ENCODE results near the gene NOS2. TPM values are rescaled to one million over a fixed set of nuclear protein-coding genes. Genes with fewer than 3 reads are reported as not detected.
"Not testable (repeated sequence)": the region's sequence is repeated elsewhere in the genome, so short reads cannot be mapped to it uniquely, and the experiment has no call there.

Gene NOS2
- total RNA-seq, 1 donor from 2014 or later, result 0.09 TPM

DNA sequence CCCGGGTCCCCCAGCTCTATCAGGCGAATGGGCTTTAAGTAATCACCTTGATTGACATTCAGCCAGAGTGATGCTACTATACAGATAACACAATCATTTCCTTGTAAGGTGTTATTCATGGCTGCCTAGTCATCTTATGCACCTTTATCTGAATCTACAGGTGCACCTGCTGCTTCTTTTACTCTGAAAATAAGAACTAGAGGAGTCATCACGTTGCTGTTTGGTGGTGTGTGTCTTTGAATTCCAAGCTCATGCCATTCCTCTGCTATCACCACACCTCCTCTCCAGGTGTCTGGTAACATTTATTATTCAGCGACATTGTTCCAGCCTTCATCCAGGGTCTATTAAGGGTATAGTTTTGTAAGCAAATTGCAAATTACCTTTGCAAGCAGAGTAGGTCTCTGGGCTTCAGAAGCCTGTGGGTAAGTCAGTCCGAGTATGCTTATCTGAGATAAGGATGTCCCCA is 51.9 kb downstream of the NOS2 start:
- H4K20me1 ChIP-seq (ENCODE audit: insufficient read depth, low read length), result no peaks in the 10 kb centered on the region
- no peak overlapping the region for H3K4me3 Mint-ChIP-seq (ENCODE audit: unreplicated experiment)
- peaks cover 8% of the 10 kb centered on the region for H3K27me3 Mint-ChIP-seq (ENCODE audit: low read depth, unreplicated experiment)
- no peaks in the 10 kb centered on the region for H3K4me1 Mint-ChIP-seq (ENCODE audit: low read depth, unreplicated experiment)
- no peak overlapping the region for H3K27ac Mint-ChIP-seq (ENCODE audit: unreplicated experiment)
- H3K27ac ChIP-seq (ENCODE audit: low read depth, low read length), result no peak overlapping the region
- no peak overlapping the region for H3K9ac ChIP-seq (ENCODE audit: low read length)
- FAIRE-seq (no peak), DNase-seq (ENCODE audit: low read depth) (no peak)
- peaks cover 2% of the 10 kb centered on the region for H3K9me3 Mint-ChIP-seq (ENCODE audit: unreplicated experiment)
- no peaks in the 10 kb centered on the region for H3K79me2 ChIP-seq (ENCODE audit: insufficient read depth, low read length)
- no peak overlapping the region for H3K4me3 ChIP-seq (ENCODE audit: insufficient read depth, low read depth, low read length)
- H2AFZ ChIP-seq (ENCODE audit: low read depth, low read length), result no peak overlapping the region
- no peak for TF ChIP-seq EZH2 (IDR thresholded peaks at IDR 0.05; ENCODE audit: insufficient read depth, low read length)
- TF ChIP-seq, protein P1, sequence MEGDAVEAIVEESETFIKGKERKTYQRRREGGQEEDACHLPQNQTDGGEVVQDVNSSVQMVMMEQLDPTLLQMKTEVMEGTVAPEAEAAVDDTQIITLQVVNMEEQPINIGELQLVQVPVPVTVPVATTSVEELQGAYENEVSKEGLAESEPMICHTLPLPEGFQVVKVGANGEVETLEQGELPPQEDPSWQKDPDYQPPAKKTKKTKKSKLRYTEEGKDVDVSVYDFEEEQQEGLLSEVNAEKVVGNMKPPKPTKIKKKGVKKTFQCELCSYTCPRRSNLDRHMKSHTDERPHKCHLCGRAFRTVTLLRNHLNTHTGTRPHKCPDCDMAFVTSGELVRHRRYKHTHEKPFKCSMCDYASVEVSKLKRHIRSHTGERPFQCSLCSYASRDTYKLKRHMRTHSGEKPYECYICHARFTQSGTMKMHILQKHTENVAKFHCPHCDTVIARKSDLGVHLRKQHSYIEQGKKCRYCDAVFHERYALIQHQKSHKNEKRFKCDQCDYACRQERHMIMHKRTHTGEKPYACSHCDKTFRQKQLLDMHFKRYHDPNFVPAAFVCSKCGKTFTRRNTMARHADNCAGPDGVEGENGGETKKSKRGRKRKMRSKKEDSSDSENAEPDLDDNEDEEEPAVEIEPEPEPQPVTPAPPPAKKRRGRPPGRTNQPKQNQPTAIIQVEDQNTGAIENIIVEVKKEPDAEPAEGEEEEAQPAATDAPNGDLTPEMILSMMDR (IDR thresholded peaks at IDR 0.05; ENCODE audit: insufficient read depth, low read depth, low read length), result no peak
- H3K4me2 ChIP-seq (ENCODE audit: low read length), result no peak overlapping the region
- no peaks in the 10 kb centered on the region for H3K27me3 ChIP-seq (ENCODE audit: insufficient read depth, low read length)
- H3K9me3 ChIP-seq (ENCODE audit: insufficient read depth, low read depth, low read length), result no peaks in the 10 kb centered on the region
- H3K36me3 ChIP-seq (ENCODE audit: insufficient read depth, low read length), result no peaks in the 10 kb centered on the region
- H3K36me3 Mint-ChIP-seq (ENCODE audit: low read depth, unreplicated experiment), result no peaks in the 10 kb centered on the region
- no peaks in the 10 kb centered on the region for H3K4me1 ChIP-seq (ENCODE audit: insufficient read depth, low read length)

DNA sequence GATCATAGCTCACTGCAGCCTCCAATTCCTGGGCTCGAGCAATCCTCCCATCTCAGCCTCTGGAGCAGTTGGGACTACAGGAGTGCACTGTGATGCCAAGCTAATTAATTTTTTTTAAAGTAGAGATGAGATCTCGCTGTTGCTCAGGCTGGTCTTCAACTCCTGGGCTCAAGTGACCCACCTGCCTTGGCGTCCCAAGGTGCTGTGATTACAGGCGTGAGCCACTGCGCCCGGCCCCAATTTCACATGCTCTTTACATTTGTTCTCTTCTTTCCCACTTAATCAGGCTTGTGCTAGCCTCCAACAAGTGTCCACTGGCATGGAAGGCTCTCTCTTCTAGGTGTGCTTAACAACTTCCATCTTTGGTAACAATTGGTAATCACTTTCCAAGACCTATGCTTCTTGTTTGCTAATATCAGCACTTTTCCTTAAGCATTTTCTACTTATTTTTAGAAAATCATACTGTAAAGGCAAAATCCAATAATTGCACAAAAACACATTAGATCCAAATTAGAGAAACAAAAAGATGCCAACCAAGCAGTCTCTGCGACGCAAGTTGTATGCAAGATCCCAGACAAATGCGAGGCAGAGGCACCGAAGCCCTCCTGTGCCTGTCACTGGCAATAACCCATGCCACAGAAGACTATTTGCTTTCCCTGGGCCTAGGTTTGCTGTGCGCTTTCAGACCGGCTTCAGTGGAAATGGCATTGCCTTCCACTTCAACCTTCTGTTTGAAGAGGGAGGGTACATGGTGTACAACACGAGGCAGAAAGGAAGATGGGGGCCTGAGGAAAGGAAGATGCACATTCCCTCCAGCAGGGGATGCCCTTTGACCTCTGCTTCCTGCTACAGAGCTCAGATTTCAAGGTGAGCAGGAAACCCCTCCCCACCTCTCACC is 52.6 kb downstream of the NOS2 start:
- no peaks in the 10 kb centered on the region for H3K36me3 ChIP-seq (ENCODE audit: insufficient read depth, low read length)
- no peak overlapping the region for H3K27ac ChIP-seq (ENCODE audit: low read depth, low read length)
- H3K4me1 ChIP-seq (ENCODE audit: insufficient read depth, low read length), result no peaks in the 10 kb centered on the region
- H4K20me1 ChIP-seq (ENCODE audit: insufficient read depth, low read length), result no peaks in the 10 kb centered on the region
- no peak overlapping the region for H3K9ac ChIP-seq (ENCODE audit: low read length)
- Mint-ChIP-seq H3K4me3 (ENCODE audit: unreplicated experiment) (no peak overlapping the region), H3K4me1 (ENCODE audit: low read depth, unreplicated experiment) (no peaks in the 10 kb centered on the region), H3K27ac (ENCODE audit: unreplicated experiment) (no peak overlapping the region), H3K27me3 (ENCODE audit: low read depth, unreplicated experiment) (peaks cover 6% of the 10 kb centered on the region), H3K9me3 (ENCODE audit: unreplicated experiment) (peaks cover 2% of the 10 kb centered on the region), H3K36me3 (ENCODE audit: low read depth, unreplicated experiment) (no peaks in the 10 kb centered on the region)
- no peak for TF ChIP-seq EZH2 (IDR thresholded peaks at IDR 0.05; ENCODE audit: insufficient read depth, low read length)
- TF ChIP-seq, protein P1 (IDR thresholded peaks at IDR 0.05; ENCODE audit: insufficient read depth, low read depth, low read length), result no peak
- H3K4me2 ChIP-seq (ENCODE audit: low read length), result no peak overlapping the region
- FAIRE-seq (no peak), DNase-seq (ENCODE audit: low read depth) (no peak)
- H3K4me3 ChIP-seq (ENCODE audit: insufficient read depth, low read depth, low read length), result no peak overlapping the region
- H3K79me2 ChIP-seq (ENCODE audit: insufficient read depth, low read length), result no peaks in the 10 kb centered on the region
- H3K9me3 ChIP-seq (ENCODE audit: insufficient read depth, low read depth, low read length), result no peaks in the 10 kb centered on the region
- no peaks in the 10 kb centered on the region for H3K27me3 ChIP-seq (ENCODE audit: insufficient read depth, low read length)
- no peak overlapping the region for H2AFZ ChIP-seq (ENCODE audit: low read depth, low read length)

DNA sequence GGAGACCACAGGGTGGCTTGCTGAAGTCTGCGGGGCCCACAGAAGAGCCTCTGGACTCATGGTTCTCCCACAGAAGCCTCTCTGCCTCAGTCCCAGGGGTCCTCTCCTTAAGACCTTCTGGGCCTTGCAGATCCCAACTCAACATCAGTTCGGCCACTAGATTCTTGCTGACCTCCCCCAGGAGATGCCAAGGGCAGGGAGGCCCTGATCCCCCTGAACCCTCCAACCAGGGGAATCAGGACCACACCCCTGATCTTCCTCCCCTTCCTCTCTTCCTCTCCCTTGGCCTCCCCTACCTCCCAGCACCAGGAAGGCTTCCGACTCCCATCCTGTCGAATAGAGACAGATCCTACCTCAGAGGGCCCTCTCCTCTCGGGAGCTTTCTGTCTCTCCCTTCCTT is 53.4 kb downstream of the NOS2 start:
- Histone ChIP-seq H3K4me3 (ENCODE audit: insufficient read depth, low read depth, low read length) (no peak overlapping the region), H4K20me1 (ENCODE audit: insufficient read depth, low read length) (no peaks in the 10 kb centered on the region), H3K9me3 (ENCODE audit: insufficient read depth, low read depth, low read length) (no peaks in the 10 kb centered on the region), H3K36me3 (ENCODE audit: insufficient read depth, low read length) (no peaks in the 10 kb centered on the region), H3K9ac (ENCODE audit: low read length) (no peak overlapping the region), H3K4me2 (ENCODE audit: low read length) (no peak overlapping the region), H3K27me3 (ENCODE audit: insufficient read depth, low read length) (no peaks in the 10 kb centered on the region), H2AFZ (ENCODE audit: low read depth, low read length) (no peak overlapping the region), H3K27ac (ENCODE audit: low read depth, low read length) (no peak overlapping the region), H3K79me2 (ENCODE audit: insufficient read depth, low read length) (no peaks in the 10 kb centered on the region), H3K4me1 (ENCODE audit: insufficient read depth, low read length) (no peaks in the 10 kb centered on the region)
- H3K36me3 Mint-ChIP-seq (ENCODE audit: low read depth, unreplicated experiment), result no peaks in the 10 kb centered on the region
- peaks cover 6% of the 10 kb centered on the region for H3K27me3 Mint-ChIP-seq (ENCODE audit: low read depth, unreplicated experiment)
- no peak for FAIRE-seq
- DNase-seq (ENCODE audit: low read depth), result no peak
- H3K4me1 Mint-ChIP-seq (ENCODE audit: low read depth, unreplicated experiment), result no peaks in the 10 kb centered on the region
- TF ChIP-seq EZH2 (IDR thresholded peaks at IDR 0.05; ENCODE audit: insufficient read depth, low read length), result no peak
- TF ChIP-seq, protein P1 (IDR thresholded peaks at IDR 0.05; ENCODE audit: insufficient read depth, low read depth, low read length), result no peak
- no peak overlapping the region for H3K27ac Mint-ChIP-seq (ENCODE audit: unreplicated experiment)
- H3K4me3 Mint-ChIP-seq (ENCODE audit: unreplicated experiment), result no peak overlapping the region
- peaks cover 2% of the 10 kb centered on the region for H3K9me3 Mint-ChIP-seq (ENCODE audit: unreplicated experiment)

DNA sequence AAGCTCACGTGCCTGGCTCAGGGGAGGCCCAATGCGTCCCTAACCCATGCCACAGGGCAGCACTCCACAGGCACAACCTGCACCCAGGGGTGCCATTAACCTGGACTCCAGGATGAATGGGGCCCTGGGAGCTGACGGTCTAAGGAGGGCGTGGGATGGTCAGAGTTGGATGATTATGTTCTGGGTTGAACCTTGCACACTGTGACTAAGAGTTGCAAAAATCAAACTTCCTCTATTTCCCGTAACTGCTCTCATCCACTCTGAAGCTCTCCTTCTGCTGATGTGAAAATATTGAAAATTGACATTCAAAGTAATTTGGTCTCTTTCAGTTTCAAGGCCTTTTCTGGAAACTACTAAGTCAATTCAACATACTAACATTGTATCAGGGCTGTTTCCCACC is 54.0 kb downstream of the NOS2 start:
- H3K9ac ChIP-seq (ENCODE audit: low read length); H3K27me3 ChIP-seq (ENCODE audit: insufficient read depth, low read length); H3K4me1 ChIP-seq (ENCODE audit: insufficient read depth, low read length); H3K4me2 ChIP-seq (ENCODE audit: low read length); H3K36me3 Mint-ChIP-seq (ENCODE audit: low read depth, unreplicated experiment); H3K4me3 ChIP-seq (ENCODE audit: insufficient read depth, low read depth, low read length); H3K4me1 Mint-ChIP-seq (ENCODE audit: low read depth, unreplicated experiment); H3K9me3 Mint-ChIP-seq (ENCODE audit: unreplicated experiment); H4K20me1 ChIP-seq (ENCODE audit: insufficient read depth, low read length); H3K27me3 Mint-ChIP-seq (ENCODE audit: low read depth, unreplicated experiment); FAIRE-seq; H3K27ac ChIP-seq (ENCODE audit: low read depth, low read length); DNase-seq (ENCODE audit: low read depth); H3K27ac Mint-ChIP-seq (ENCODE audit: unreplicated experiment); H3K9me3 ChIP-seq (ENCODE audit: insufficient read depth, low read depth, low read length); H3K36me3 ChIP-seq (ENCODE audit: insufficient read depth, low read length); H2AFZ ChIP-seq (ENCODE audit: low read depth, low read length); H3K79me2 ChIP-seq (ENCODE audit: insufficient read depth, low read length); H3K4me3 Mint-ChIP-seq (ENCODE audit: unreplicated experiment): not testable (repeated sequence)
